Small intestine (tissue), 7 donors: ENCODE measurements around the gene TC2N. TPM values are rescaled to one million over a fixed set of nuclear protein-coding genes. Genes with fewer than 3 reads are reported as not detected.

ENCODE experiments used
- DNase-seq, 2 donors: peaks; one replicate each; pipeline versions ENCODE4 v3.0.0 to v3.0.0-alpha.2; 2013
- FAIRE-seq: peaks from 2 replicates; lab custom pipeline; 2012; peaks lifted over from hg19 to GRCh38; lab: Jason Lieb, UNC
- H3K27ac ChIP-seq, 3 donors: one replicate each; pipeline ENCODE4 v1.5.1; 2013; ENCODE audit warnings: low read length in 2 of 3, mild to moderate bottlenecking in 2 of 3, control low read depth in 1 of 3, inconsistent platforms in 1 of 3, low read depth in 1 of 3, moderate library complexity in 1 of 3
- H3K27me3 ChIP-seq, 3 donors: one replicate each; pipeline ENCODE4 v1.6.1; 2013; ENCODE audit warnings: low read length in 3 of 3, inconsistent platforms in 1 of 3; ENCODE audit not compliant: control insufficient read depth in 3 of 3, insufficient read depth in 3 of 3
- H3K36me3 ChIP-seq, 3 donors: one replicate each; pipeline ENCODE4 v1.6.1; 2013; ENCODE audit warnings: low read length in 3 of 3, inconsistent platforms in 1 of 3, low read depth in 1 of 3, mild to moderate bottlenecking in 1 of 3, moderate library complexity in 1 of 3; ENCODE audit not compliant: control insufficient read depth in 3 of 3, insufficient read depth in 2 of 3
- H3K4me1 ChIP-seq, 3 donors: one replicate each; pipeline ENCODE4 v1.6.1; 2013; ENCODE audit warnings: low read length in 2 of 3, inconsistent platforms in 1 of 3, low read depth in 1 of 3, mild to moderate bottlenecking in 1 of 3, moderate library complexity in 1 of 3; ENCODE audit not compliant: control insufficient read depth in 3 of 3, insufficient read depth in 2 of 3
- H3K4me3 ChIP-seq, 3 donors: one replicate each; pipeline ENCODE4 v1.5.1; 2013; ENCODE audit warnings: low read length in 3 of 3, control low read depth in 1 of 3, inconsistent platforms in 1 of 3, low read depth in 1 of 3, mild to moderate bottlenecking in 1 of 3, moderate library complexity in 1 of 3
- H3K9me3 ChIP-seq, 2 donors: one replicate each; pipeline ENCODE4 v1.6.1; 2013; ENCODE audit warnings: low read depth in 1 of 2, low read length in 1 of 2; ENCODE audit not compliant: control insufficient read depth in 2 of 2, insufficient read depth in 1 of 2
- WGBS, 3 donors: extraction: QIAGEN DNeasy Blood & Tissue Kit; methylation state at CpG; one replicate each; pipeline ENCODE4 v1.1.7; 2013; 5-methylcytosine and 5-hydroxymethylcytosine counted together
- polyA plus RNA-seq, 4 donors: library from polyadenylated mRNA; stranded (reverse) in 3 of 4; unstranded in 1 of 4; fragments of 200-250 nt in 3 of 4; fragments of 120-200 nt in 1 of 4; gene quantifications; one replicate each; pipeline versions ENCODE4 v1.2.1 to v1.2.3, GENCODE V29; 2013
- donor health status: healthy with polysubstance abuse.
- donor health status: control.
- donor health status: control.
- donor health status: Bipolar disorder and iron deficiency.
- donor health status: healthy.

Gene TC2N
- polyA plus RNA-seq, 4 donors = 12.4 to 31.7 (median 20.4) TPM

GRCh38 chr14:91896419-91896818 is 29.1 kb upstream of the TC2N start:
- Histone ChIP-seq H3K4me1 (no peaks in the 10 kb centered on the region), H3K27me3 (no peaks in the 10 kb centered on the region), H3K9me3 (no peaks in the 10 kb centered on the region), H3K36me3 (peaks cover 0 to 12% (median 0%) of the 10 kb centered on the region in 3 donors), H3K27ac (no peak overlapping the region), H3K4me3 (no peak overlapping the region)
- 94 to 99% (median 96%) methylated on average over 4 of the region's 4 CpGs for WGBS, 3 donors
- DNase-seq (no peak), FAIRE-seq (no peak)

DNA sequence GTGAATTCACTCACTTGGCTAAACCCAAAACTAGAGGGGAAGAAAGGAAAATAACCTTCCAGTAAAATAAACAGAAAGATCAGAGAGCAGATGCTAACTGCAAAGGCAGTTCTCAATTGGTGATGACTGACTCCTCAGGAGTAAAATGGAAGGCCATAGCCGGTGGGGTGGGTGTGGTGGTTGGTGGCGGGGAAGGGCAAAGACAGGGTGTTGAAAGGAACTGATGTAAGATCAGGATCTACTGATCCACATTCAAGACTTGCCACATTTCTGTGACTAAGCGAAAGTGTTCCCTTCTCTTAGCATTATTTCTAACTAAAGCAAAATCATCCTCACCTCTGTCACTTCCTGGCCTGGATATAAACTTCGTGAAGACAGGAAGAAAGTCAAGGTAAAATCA is 26.3 kb upstream of the TC2N start:
- DNase-seq (no peak), FAIRE-seq (no peak)
- peaks cover 0 to 8% (median 5%) of the 10 kb centered on the region in 3 donors for H3K4me1 ChIP-seq
- H3K27me3 ChIP-seq = no peaks in the 10 kb centered on the region
- H3K4me3 ChIP-seq = no peak overlapping the region
- no peaks in the 10 kb centered on the region for H3K9me3 ChIP-seq
- H3K27ac ChIP-seq = no peak overlapping the region
- 84 to 92% (median 84%) methylated on average over 4 of the region's 4 CpGs for WGBS, 3 donors
- peaks cover 0 to 30% (median 0%) of the 10 kb centered on the region in 3 donors for H3K36me3 ChIP-seq

- Histone ChIP-seq H3K4me3 (no peak overlapping the region), H3K9me3 (no peaks in the 10 kb centered on the region), H3K4me1 (peaks cover 0 to 8% (median 5%) of the 10 kb centered on the region in 3 donors), H3K27ac (peak overlapping the region in 1 of 3 donors; percentile 18), H3K27me3 (no peaks in the 10 kb centered on the region), H3K36me3 (peaks cover 0 to 32% (median 0%) of the 10 kb centered on the region in 3 donors)
- WGBS, 3 donors = 47 to 57% (median 57%) methylated on average over 7 of the region's 7 CpGs
- no peak for FAIRE-seq
- peak; percentile 33 to 42 for DNase-seq
Measured at GRCh38 chr14:91893007-91893406, 25.7 kb upstream of the TC2N start.

DNA sequence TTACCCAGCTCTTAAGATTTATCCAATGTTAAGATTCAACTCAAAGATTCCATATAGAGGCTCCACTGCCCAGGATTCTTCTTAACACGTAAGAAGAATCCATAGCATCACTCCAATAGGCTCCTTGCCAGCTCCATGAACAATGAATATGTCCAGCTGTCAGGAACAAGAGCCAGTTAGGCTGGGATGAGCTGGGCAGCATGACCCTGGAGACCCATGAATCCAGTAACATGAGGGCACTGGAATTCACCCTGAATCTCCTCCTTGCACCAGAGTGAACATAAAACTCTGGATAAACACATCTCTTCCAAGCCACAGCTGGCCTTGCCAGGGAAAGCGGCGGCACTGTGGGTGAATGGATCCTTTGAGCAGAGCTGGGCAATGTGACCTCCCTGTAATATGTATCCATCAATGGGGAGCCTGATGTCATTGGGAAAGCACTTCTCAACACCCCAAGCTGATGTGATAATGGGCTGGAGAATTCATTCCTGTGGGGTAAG is 24.4 kb upstream of the TC2N start:
- no peak overlapping the region for H3K27ac ChIP-seq

GRCh38 chr14:91891101-91891500 is 23.8 kb upstream of the TC2N start:
- peaks cover 0 to 34% (median 0%) of the 10 kb centered on the region in 3 donors for H3K36me3 ChIP-seq
- FAIRE-seq (no peak), DNase-seq (no peak)
- H3K9me3 ChIP-seq = no peaks in the 10 kb centered on the region
- no peaks in the 10 kb centered on the region for H3K27me3 ChIP-seq
- peak overlapping the region in 1 of 3 donors; percentile 85 for H3K27ac ChIP-seq
- WGBS, 3 donors = 93 to 99% (median 95%) methylated on average over 5 of the region's 5 CpGs
- H3K4me3 ChIP-seq = no peak overlapping the region
- peaks cover 0 to 8% (median 5%) of the 10 kb centered on the region in 3 donors for H3K4me1 ChIP-seq

More for the DNA sequence above, 24.4 kb upstream of the TC2N start:
- Histone ChIP-seq H3K27me3 (no peaks in the 10 kb centered on the region), H3K4me3 (no peak overlapping the region), H3K36me3 (peaks cover 0 to 36% (median 0%) of the 10 kb centered on the region in 3 donors), H3K4me1 (peaks cover 0 to 8% (median 5%) of the 10 kb centered on the region in 3 donors), H3K9me3 (no peaks in the 10 kb centered on the region)
- no peak for FAIRE-seq
- WGBS, 3 donors = 84 to 93% (median 90%) methylated on average over 3 of the region's 3 CpGs
- no peak for DNase-seq

GRCh38 chr14:91890291-91890749 is 23.0 kb upstream of the TC2N start:
- H3K4me1 ChIP-seq = peaks cover 0 to 8% (median 5%) of the 10 kb centered on the region in 3 donors
- DNase-seq (no peak), FAIRE-seq (no peak)
- no peaks in the 10 kb centered on the region for H3K9me3 ChIP-seq
- H3K4me3 ChIP-seq = no peak overlapping the region
- WGBS, 3 donors = 18 to 37% (median 23%) methylated on average over 5 of the region's 5 CpGs
- no peaks in the 10 kb centered on the region for H3K27me3 ChIP-seq
- peaks cover 0 to 34% (median 0%) of the 10 kb centered on the region in 3 donors for H3K36me3 ChIP-seq
- H3K27ac ChIP-seq = peak overlapping the region in 1 of 3 donors; percentile 85

GRCh38 chr14:91889477-91890211 is 22.3 kb upstream of the TC2N start:
- no peaks in the 10 kb centered on the region for H3K27me3 ChIP-seq
- WGBS, 3 donors = 14 to 51% (median 30%) methylated on average over 13 of the region's 13 CpGs
- FAIRE-seq = no peak
- peak overlapping the region in 1 of 3 donors; percentile 85 for H3K27ac ChIP-seq
- H3K4me1 ChIP-seq = peaks cover 0 to 8% (median 5%) of the 10 kb centered on the region in 3 donors
- H3K36me3 ChIP-seq = peaks cover 0 to 34% (median 0%) of the 10 kb centered on the region in 3 donors
- no peaks in the 10 kb centered on the region for H3K9me3 ChIP-seq
- H3K4me3 ChIP-seq = no peak overlapping the region
- DNase-seq = peak; percentile 32 to 84

DNA sequence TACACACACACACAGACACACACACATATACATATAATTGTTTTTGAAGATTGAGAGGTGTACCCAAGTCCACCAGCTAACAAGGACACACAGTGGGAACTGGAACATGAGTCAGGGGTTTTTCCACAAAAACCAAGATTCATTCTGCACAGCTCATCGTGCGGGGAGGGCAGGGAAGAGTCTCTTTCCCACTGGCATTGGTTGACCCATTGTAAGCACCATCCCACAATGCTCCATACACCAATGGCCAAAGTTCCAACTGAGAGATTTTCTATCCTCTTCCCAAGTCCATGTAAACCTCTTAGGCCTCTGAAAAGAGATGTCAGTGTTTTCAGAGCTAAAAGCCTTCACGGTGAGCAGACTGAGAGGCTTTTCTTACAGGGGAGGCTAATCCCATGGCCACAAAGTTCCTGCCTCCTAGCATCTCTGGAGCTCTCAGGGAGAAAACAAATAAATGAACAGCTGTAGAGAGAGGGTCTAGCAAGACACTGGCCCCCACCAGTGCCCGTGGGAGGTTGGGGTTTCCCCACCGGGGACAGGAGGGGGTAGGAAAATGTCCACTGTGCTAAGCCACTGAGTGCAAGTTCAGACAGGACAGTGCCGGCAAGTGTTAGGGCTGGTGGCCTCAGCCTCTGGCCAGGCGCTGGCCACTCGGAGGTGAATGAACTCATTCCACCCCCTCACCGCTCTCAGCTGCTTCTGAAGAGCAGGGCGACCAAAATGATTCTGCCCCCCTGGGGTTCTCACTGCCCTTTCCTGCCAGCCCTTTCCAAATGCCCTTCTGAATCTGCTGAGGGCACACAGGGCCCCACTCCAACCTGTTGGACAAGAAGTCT is 21.5 kb upstream of the TC2N start:
- H3K9me3 ChIP-seq = no peaks in the 10 kb centered on the region
- 66 to 81% (median 76%) methylated on average over 10 of the region's 10 CpGs for WGBS, 3 donors
- FAIRE-seq = no peak
- H3K27ac ChIP-seq = peak overlapping the region in 1 of 3 donors; percentile 85
- H3K36me3 ChIP-seq = peaks cover 0 to 34% (median 0%) of the 10 kb centered on the region in 3 donors
- no peak for DNase-seq
- H3K4me1 ChIP-seq = peaks cover 0 to 8% (median 5%) of the 10 kb centered on the region in 3 donors
- no peaks in the 10 kb centered on the region for H3K27me3 ChIP-seq
- H3K4me3 ChIP-seq = no peak overlapping the region
